HCT116 (cell line): ENCODE data around the gene COMTD1. TPM values are rescaled to one million over a fixed set of nuclear protein-coding genes. Genes with fewer than 3 reads are reported as not detected.

Source experiments
- ATAC-seq: fragments of 200-7000 bp; cut with Tn5 transposase; 2 replicates; pipeline ENCODE4 v1.9.1; 2020; ENCODE audit warnings: mild to moderate bottlenecking, moderate library complexity
- BruUV-seq: library from RNA; stranded (reverse); fragments of 400-500 nt; replicated peaks from 2 replicates; lab custom pipeline; 2021; lab: Mats Ljungman, UMichigan
- CTCF ChIA-PET: fragments of 300-600 bp; sonication (Branson Sonifier 250); formaldehyde crosslinking; loops from one replicate; lab custom pipeline; 2021; ENCODE audit warnings: antibody characterized with exemption; lab: Charles Lee
- POLR2A ChIA-PET: fragments of 300-600, 350-600 bp; sonication (Branson Sonifier 250); formaldehyde crosslinking; loops from one replicate; lab custom pipeline; 2021; ENCODE audit warnings: antibody characterized with exemption; lab: Charles Lee
- RAD21 ChIA-PET, 2 experiments: fragments of 300-600 bp; sonication (Branson Sonifier 250); formaldehyde crosslinking; loops; one replicate each; lab custom pipeline; 2023; ENCODE audit warnings: low total read pairs in 2 of 2; ENCODE audit not compliant: uncharacterized antibody in 2 of 2, unreplicated experiment in 2 of 2, low non-redundant PET in 1 of 2; lab: Charles Lee
- DNase-seq: peaks from one replicate; pipeline ENCODE4 v3.0.0-alpha.2; 2010; ENCODE audit warnings: low read depth, low spot score
- H2AFZ ChIP-seq: fragments of 200-600 bp; shearing (Covaris generic), sonication (generic); 2 replicates; pipeline ENCODE4 v1.6.1; 2017; ENCODE audit warnings: low read depth, mixed run types, mixed read lengths, antibody characterized with exemption, low read length; ENCODE audit not compliant: poor library complexity, severe bottlenecking
- H3K27ac ChIP-seq: 2 replicates; pipeline ENCODE4 v1.5.1; 2012; ENCODE audit warnings: low read depth, low read length
- H3K27me3 ChIP-seq: fragments of 200-600 bp; sonication (generic); 2 replicates; pipeline ENCODE4 v1.6.1; 2016; ENCODE audit warnings: mixed run types, low read length, mixed read lengths; ENCODE audit not compliant: insufficient read depth
- H3K36me3 ChIP-seq, 2 experiments: fragments of 200-500 bp in 1 of 2; fragments of 200-600 bp in 1 of 2; sonication (Bioruptor generic) in 1 of 2; sonication (generic) in 1 of 2; 2 replicates each; pipeline versions ENCODE4 v1.5.1 to v1.6.1; 2014 to 2016; ENCODE audit warnings: low read length in 2 of 2, inconsistent platforms in 1 of 2, mixed read lengths in 1 of 2, mixed run types in 1 of 2; ENCODE audit not compliant: insufficient read depth in 2 of 2, control insufficient read depth in 1 of 2
- H3K4me1 ChIP-seq, 2 experiments: fragments of 200-600 bp in 1 of 2; sonication (generic) in 1 of 2; 2 replicates each; pipeline versions ENCODE4 v1.5.1 to v1.6.1; 2012 to 2017; ENCODE audit warnings: low read length in 2 of 2, inconsistent platforms in 1 of 2, mild to moderate bottlenecking in 1 of 2, mixed read lengths in 1 of 2, mixed run types in 1 of 2, moderate library complexity in 1 of 2; ENCODE audit not compliant: insufficient read depth in 2 of 2, control insufficient read depth in 1 of 2
- H3K4me2 ChIP-seq: fragments of 200-600 bp; sonication (generic); 2 replicates; pipeline ENCODE4 v1.6.1; 2017; ENCODE audit warnings: mixed run types, low read length, mixed read lengths
- H3K4me3 ChIP-seq, 2 experiments: fragments of 200-600 bp in 1 of 2; sonication (generic) in 1 of 2; replicated peaks in 1 of 2; 2 replicates each; pipeline ENCODE4 v1.5.1; 2011 to 2016; ENCODE audit warnings: low read length in 2 of 2, control low read depth in 1 of 2, low read depth in 1 of 2, mild to moderate bottlenecking in 1 of 2, mixed read lengths in 1 of 2, mixed run types in 1 of 2
- H3K79me2 ChIP-seq: fragments of 200-600 bp; sonication (generic); 2 replicates; pipeline ENCODE4 v1.6.1; 2017; ENCODE audit warnings: mild to moderate bottlenecking, mixed run types, low read length, moderate library complexity, mixed read lengths; ENCODE audit not compliant: insufficient read depth
- H3K9ac ChIP-seq: fragments of 200-600 bp; sonication (generic); 2 replicates; pipeline ENCODE4 v1.6.1; 2016; ENCODE audit warnings: low read length, mixed read lengths
- H3K9me2 ChIP-seq: fragments of 200-600 bp; sonication (generic), shearing (Covaris generic); 2 replicates; pipeline ENCODE4 v1.6.1; 2017; ENCODE audit warnings: mixed run types, mild to moderate bottlenecking, moderate library complexity; ENCODE audit not compliant: insufficient read depth
- H3K9me3 ChIP-seq, 2 experiments: fragments of 200-500 bp in 1 of 2; fragments of 200-600 bp in 1 of 2; sonication (Bioruptor generic) in 1 of 2; sonication (generic) in 1 of 2; 2 replicates each; pipeline ENCODE4 v1.6.1; 2014 to 2017; ENCODE audit warnings: low read length in 2 of 2, mixed read lengths in 2 of 2, inconsistent platforms in 1 of 2, low read depth in 1 of 2, mild to moderate bottlenecking in 1 of 2, mixed run types in 1 of 2, moderate library complexity in 1 of 2; ENCODE audit not compliant: control insufficient read depth in 1 of 2, insufficient read depth in 1 of 2
- H4K20me1 ChIP-seq: fragments of 200-600 bp; sonication (generic), shearing (Covaris generic); 2 replicates; pipeline ENCODE4 v1.6.1; 2017; ENCODE audit warnings: mixed run types, mild to moderate bottlenecking, moderate library complexity; ENCODE audit not compliant: insufficient read depth
- CBX3 ChIP-seq: IDR thresholded peaks from 2 replicates; pipeline ENCODE4 v1.6.1; 2012; ENCODE audit warnings: low read depth
- CEBPB ChIP-seq: IDR thresholded peaks from 2 replicates; pipeline ENCODE4 v1.6.1; 2012; ENCODE audit warnings: low read depth
- EZH2 ChIP-seq: fragments of 200-600 bp; sonication (generic); IDR thresholded peaks from 2 replicates; pipeline ENCODE4 v1.6.1; 2017; ENCODE audit warnings: antibody characterized with exemption, mixed run types
- EZH2phosphoT487 ChIP-seq: fragments of 200-600 bp; IDR thresholded peaks from 2 replicates; pipeline ENCODE4 v1.6.1; 2018; ENCODE audit warnings: antibody characterized with exemption, borderline replicate concordance
- FOSL1 ChIP-seq: IDR thresholded peaks from 2 replicates; pipeline ENCODE4 v1.6.1; 2012; ENCODE audit warnings: low read depth
- JUND ChIP-seq: IDR thresholded peaks from 2 replicates; pipeline ENCODE4 v1.6.1; 2012
- POLR2A ChIP-seq: IDR thresholded peaks from 2 replicates; pipeline ENCODE4 v1.7.0; 2011; ENCODE audit warnings: borderline replicate concordance; ENCODE audit not compliant: insufficient read depth, insufficient read length; ENCODE audit errors: extremely low read depth
- POLR2AphosphoS5 ChIP-seq: IDR thresholded peaks from 2 replicates; pipeline ENCODE4 v1.6.1; 2011; ENCODE audit warnings: mild to moderate bottlenecking, low read depth, low read length, moderate library complexity
- RAD21 ChIP-seq: IDR thresholded peaks from 2 replicates; pipeline ENCODE4 v1.6.1; 2012; ENCODE audit warnings: low read depth, mild to moderate bottlenecking
- SIN3A ChIP-seq: IDR thresholded peaks from 2 replicates; pipeline ENCODE4 v1.6.1; 2012; ENCODE audit warnings: low read depth
- SP1 ChIP-seq: IDR thresholded peaks from 2 replicates; pipeline ENCODE4 v1.6.1; 2012; ENCODE audit warnings: low read depth
- SRF ChIP-seq: IDR thresholded peaks from 2 replicates; pipeline ENCODE4 v1.6.1; 2012; ENCODE audit warnings: low read depth
- TCF7L2 ChIP-seq: IDR thresholded peaks from 2 replicates; pipeline ENCODE4 v1.7.0; 2011; ENCODE audit warnings: borderline replicate concordance, inconsistent platforms; ENCODE audit not compliant: insufficient read depth, insufficient read length; ENCODE audit errors: extremely low read depth
- YY1 ChIP-seq: IDR thresholded peaks from 2 replicates; pipeline ENCODE4 v1.6.1; 2011; ENCODE audit warnings: low read length, low read depth, moderate library complexity, mild to moderate bottlenecking; ENCODE audit not compliant: insufficient replicate concordance; ENCODE audit errors: extremely low read depth
- ZFX ChIP-seq: fragments of 450-650 bp; IDR thresholded peaks from 2 replicates; pipeline ENCODE4 v1.6.1; 2017
- ZNF274 ChIP-seq: fragments of 200-500 bp; sonication (Bioruptor generic); IDR thresholded peaks from 2 replicates; pipeline ENCODE4 v1.6.1; 2014; ENCODE audit warnings: mild to moderate bottlenecking, low read depth, low read length, inconsistent platforms
- intact Hi-C: fragments of 100-400 bp; cut with micrococcal nuclease; formaldehyde crosslinking; loops from 2 replicates; pipeline ENCODE4 v1.10.0; 2022
- total RNA-seq: library from RNA; stranded (reverse); gene quantifications from one replicate; pipeline ENCODE4 v1.2.1, GENCODE V29; 2021; ENCODE audit not compliant: unreplicated experiment
- TF ChIP-seq, protein P1 (sequence below): IDR thresholded peaks from 2 replicates; pipeline ENCODE4 v1.6.1; 2012
- TF ChIP-seq, protein P2 (sequence below): IDR thresholded peaks from 2 replicates; pipeline ENCODE4 v1.6.1; 2011; ENCODE audit warnings: mild to moderate bottlenecking, low read length, moderate library complexity; ENCODE audit not compliant: insufficient replicate concordance; ENCODE audit errors: extremely low read depth
- TF ChIP-seq, protein P3 (sequence below): IDR thresholded peaks from 2 replicates; pipeline ENCODE4 v1.6.1; 2012; ENCODE audit warnings: low read depth
- TF ChIP-seq, protein P4 (sequence below): IDR thresholded peaks from 2 replicates; pipeline ENCODE4 v1.6.1; 2012

The COMTD1 gene
- total RNA-seq, 1 experiment from 2014 or later = 35.1 TPM

DNA sequence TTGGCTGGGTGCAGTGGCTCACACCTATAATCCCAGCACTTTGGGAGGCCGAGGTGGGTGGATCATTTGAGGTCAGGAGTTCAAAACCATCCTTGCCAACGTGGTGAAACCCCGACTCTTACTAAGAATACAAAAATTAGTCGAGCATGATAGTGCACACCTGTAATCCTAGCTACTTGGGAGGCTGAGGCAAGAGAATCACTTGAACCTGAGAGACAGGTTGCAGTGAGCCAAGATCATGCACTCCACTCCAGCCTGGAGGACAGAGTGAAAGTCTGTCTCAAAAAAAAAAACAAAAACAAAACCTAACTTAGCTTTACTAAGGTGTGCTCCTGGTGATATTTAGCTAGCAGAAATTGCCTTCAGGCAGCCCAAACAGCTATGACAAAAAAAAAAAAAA, 49.4 kb downstream of the COMTD1 start:
- RAD21 ChIA-PET = no interaction called here
- H3K27ac ChIP-seq = no peak overlapping the region

More for the DNA sequence above, 49.4 kb downstream of the COMTD1 start:
- Histone ChIP-seq H3K36me3 (no peaks in the 10 kb centered on the region), H3K4me3 (no peak overlapping the region), H3K9me2 (no peaks in the 10 kb centered on the region)
- no peak for DNase-seq
- no peak for TF ChIP-seq SRF
- TF ChIP-seq RAD21 = no peak
- no peak for TF ChIP-seq JUND
- TF ChIP-seq, protein P1, sequence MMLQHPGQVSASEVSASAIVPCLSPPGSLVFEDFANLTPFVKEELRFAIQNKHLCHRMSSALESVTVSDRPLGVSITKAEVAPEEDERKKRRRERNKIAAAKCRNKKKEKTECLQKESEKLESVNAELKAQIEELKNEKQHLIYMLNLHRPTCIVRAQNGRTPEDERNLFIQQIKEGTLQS = no peak
- TF ChIP-seq, protein P2, sequence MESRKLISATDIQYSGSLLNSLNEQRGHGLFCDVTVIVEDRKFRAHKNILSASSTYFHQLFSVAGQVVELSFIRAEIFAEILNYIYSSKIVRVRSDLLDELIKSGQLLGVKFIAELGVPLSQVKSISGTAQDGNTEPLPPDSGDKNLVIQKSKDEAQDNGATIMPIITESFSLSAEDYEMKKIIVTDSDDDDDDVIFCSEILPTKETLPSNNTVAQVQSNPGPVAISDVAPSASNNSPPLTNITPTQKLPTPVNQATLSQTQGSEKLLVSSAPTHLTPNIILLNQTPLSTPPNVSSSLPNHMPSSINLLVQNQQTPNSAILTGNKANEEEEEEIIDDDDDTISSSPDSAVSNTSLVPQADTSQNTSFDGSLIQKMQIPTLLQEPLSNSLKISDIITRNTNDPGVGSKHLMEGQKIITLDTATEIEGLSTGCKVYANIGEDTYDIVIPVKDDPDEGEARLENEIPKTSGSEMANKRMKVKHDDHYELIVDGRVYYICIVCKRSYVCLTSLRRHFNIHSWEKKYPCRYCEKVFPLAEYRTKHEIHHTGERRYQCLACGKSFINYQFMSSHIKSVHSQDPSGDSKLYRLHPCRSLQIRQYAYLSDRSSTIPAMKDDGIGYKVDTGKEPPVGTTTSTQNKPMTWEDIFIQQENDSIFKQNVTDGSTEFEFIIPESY = no peak
- no peak for TF ChIP-seq SP1
- no peak for TF ChIP-seq EZH2phosphoT487
- no peak for TF ChIP-seq POLR2AphosphoS5
- TF ChIP-seq, protein P3, sequence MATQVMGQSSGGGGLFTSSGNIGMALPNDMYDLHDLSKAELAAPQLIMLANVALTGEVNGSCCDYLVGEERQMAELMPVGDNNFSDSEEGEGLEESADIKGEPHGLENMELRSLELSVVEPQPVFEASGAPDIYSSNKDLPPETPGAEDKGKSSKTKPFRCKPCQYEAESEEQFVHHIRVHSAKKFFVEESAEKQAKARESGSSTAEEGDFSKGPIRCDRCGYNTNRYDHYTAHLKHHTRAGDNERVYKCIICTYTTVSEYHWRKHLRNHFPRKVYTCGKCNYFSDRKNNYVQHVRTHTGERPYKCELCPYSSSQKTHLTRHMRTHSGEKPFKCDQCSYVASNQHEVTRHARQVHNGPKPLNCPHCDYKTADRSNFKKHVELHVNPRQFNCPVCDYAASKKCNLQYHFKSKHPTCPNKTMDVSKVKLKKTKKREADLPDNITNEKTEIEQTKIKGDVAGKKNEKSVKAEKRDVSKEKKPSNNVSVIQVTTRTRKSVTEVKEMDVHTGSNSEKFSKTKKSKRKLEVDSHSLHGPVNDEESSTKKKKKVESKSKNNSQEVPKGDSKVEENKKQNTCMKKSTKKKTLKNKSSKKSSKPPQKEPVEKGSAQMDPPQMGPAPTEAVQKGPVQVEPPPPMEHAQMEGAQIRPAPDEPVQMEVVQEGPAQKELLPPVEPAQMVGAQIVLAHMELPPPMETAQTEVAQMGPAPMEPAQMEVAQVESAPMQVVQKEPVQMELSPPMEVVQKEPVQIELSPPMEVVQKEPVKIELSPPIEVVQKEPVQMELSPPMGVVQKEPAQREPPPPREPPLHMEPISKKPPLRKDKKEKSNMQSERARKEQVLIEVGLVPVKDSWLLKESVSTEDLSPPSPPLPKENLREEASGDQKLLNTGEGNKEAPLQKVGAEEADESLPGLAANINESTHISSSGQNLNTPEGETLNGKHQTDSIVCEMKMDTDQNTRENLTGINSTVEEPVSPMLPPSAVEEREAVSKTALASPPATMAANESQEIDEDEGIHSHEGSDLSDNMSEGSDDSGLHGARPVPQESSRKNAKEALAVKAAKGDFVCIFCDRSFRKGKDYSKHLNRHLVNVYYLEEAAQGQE = no peak
- TF ChIP-seq POLR2A = no peak
- TF ChIP-seq ZFX = no peak
- TF ChIP-seq, protein P4, sequence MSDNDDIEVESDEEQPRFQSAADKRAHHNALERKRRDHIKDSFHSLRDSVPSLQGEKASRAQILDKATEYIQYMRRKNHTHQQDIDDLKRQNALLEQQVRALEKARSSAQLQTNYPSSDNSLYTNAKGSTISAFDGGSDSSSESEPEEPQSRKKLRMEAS = no peak
- TF ChIP-seq FOSL1 = no peak
- TF ChIP-seq YY1 = no peak
- TF ChIP-seq SIN3A = no peak
- no peak for TF ChIP-seq CEBPB
- no peak for TF ChIP-seq EZH2
- TF ChIP-seq ZNF274 = no peak
- TF ChIP-seq TCF7L2 = no peak
- TF ChIP-seq CBX3 = no peak
- TF ChIP-seq, all 23 proteins: peak for 0
- ChIA-PET POLR2A (no interaction called here), CTCF (interaction anchor here (2.7 to 3.7 kb wide), 2 partner anchors 44 to 49 kb away, joined by 14 to 47 read pairs; partner anchors contain the start of gene COMTD1)
- intact Hi-C loops = no loop called here
- Histone ChIP-seq H3K9ac (no peak overlapping the region), H4K20me1 (no peaks in the 10 kb centered on the region), H3K4me2 (no peak overlapping the region), H3K4me1 (0 out of 4 replicates have a peak, but pooled peaks cover 0 to 2% of the 10 kb centered on the region in 2 experiments), H2AFZ (no peak overlapping the region), H3K79me2 (no peaks in the 10 kb centered on the region), H3K27me3 (no peaks in the 10 kb centered on the region), H3K9me3 (no peaks in the 10 kb centered on the region)
- no TSS peak for BruUV-seq
- no peak for ATAC-seq
